Measurements from ENCODE around the gene SCGB3A1. TPM values are rescaled to one million over a fixed set of nuclear protein-coding genes. Genes with fewer than 3 reads are reported as not detected.

Gene SCGB3A1
- total and polyA plus RNA-seq, 9 of the 15 experiments (the other 6 are each of a cell fraction or from before 2014, with no cell fraction given) = 0.33 TPM; not detected in 8

DNA sequence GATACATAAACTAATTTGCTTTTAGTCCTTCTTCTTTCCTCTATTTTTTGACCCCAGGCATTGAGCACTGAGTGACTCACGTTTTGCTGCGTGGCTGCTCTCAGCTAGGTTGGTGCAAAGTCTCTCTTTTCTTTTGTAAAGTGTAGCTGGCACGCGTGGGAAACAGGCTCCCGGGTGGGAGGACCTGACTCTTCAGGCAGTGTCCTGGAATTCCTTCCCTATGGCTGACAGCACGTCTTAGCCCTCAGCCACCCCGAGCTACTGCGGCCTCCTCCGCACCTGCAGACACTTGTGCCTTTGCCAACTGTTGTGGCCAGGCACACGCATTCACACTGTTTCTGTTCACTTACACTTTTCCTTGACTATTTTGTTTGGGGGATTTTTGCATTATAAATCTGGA is 877 bp upstream of the SCGB3A1 start (continued):
- TF ChIP-seq NCOA6 (IDR thresholded peaks at IDR 0.05) (no peak), ZNF696 (CRISPR knock-in tag; conservative IDR thresholded peaks at IDR 0.05) (no peak), ZNF23 (CRISPR knock-in tag; IDR thresholded peaks at IDR 0.05) (no peak), CCAR2 (IDR thresholded peaks at IDR 0.05; ENCODE audit: low read depth, low read length) (no peak), CTBP1 (IDR thresholded peaks at IDR 0.05; ENCODE audit: borderline replicate concordance) (no peak), ZNF277 (CRISPR knock-in tag; IDR thresholded peaks at IDR 0.05; ENCODE audit: borderline replicate concordance) (no peak), MTA1 (IDR thresholded peaks at IDR 0.05; ENCODE audit: borderline replicate concordance) (no peak)

- FAIRE-seq = no peak
- H3K4me2 ChIP-seq (ENCODE audit: insufficient read depth, low read length) = no peak overlapping the region
- TF ChIP-seq NONO (IDR thresholded peaks at IDR 0.05; ENCODE audit: low read depth in 2 of 2, low read length in 1 of 2) = no peak
- TF ChIP-seq KLF1 (tag; IDR thresholded peaks at IDR 0.05) = no peak
- TF ChIP-seq FOXK1 (CRISPR knock-in tag; IDR thresholded peaks at IDR 0.05; ENCODE audit: borderline replicate concordance) = no peak
- no peak for TF ChIP-seq ZNF121 (CRISPR knock-in tag; conservative IDR thresholded peaks at IDR 0.05)
- no peak for TF ChIP-seq THRA (IDR thresholded peaks at IDR 0.05)
- no peak for TF ChIP-seq ILK (tag; IDR thresholded peaks at IDR 0.05; ENCODE audit: borderline replicate concordance, low read depth)
Measured at GRCh38 chr5:180590543-180591310, 572 bp downstream of the SCGB3A1 start.

More at GRCh38 chr5:180590543-180591310, 572 bp downstream of the SCGB3A1 start:
- Histone ChIP-seq H3K9ac (ENCODE audit: insufficient read depth in 1 of 2, low read depth in 2 of 2, low read length in 2 of 2) (no peak overlapping the region), H4K20me1 (replicated peaks; ENCODE audit: control insufficient read depth, insufficient read depth, low read length) (no peaks in the 10 kb centered on the region), H3K36me3 (ENCODE audit: control insufficient read depth, insufficient read depth, low read length) (no peaks in the 10 kb centered on the region), H2AFZ (ENCODE audit: low read depth, low read length) (no peak overlapping the region), H3K9me3 (replicated peaks; ENCODE audit: control insufficient read depth, insufficient read depth, low read depth, low read length) (no peaks in the 10 kb centered on the region), H3K27ac (ENCODE audit: extremely low read depth, low read depth, low read length) (no peak overlapping the region), H3K4me1 (replicated peaks in 1 of 2; ENCODE audit: control insufficient read depth in 2 of 2, insufficient read depth in 2 of 2, low read length in 2 of 2) (peaks cover 10 to 45% of the 10 kb centered on the region in 2 experiments; a peak in 4 of 5 replicates), H3K27me3 (ENCODE audit: control insufficient read depth in 2 of 2, insufficient read depth in 2 of 2, low read length in 2 of 2) (peaks cover 3 to 27% of the 10 kb centered on the region in 2 experiments; a peak in 3 of 5 replicates), H3K79me2 (ENCODE audit: control insufficient read depth, insufficient read depth, low read length) (no peaks in the 10 kb centered on the region), H3K9me1 (ENCODE audit: control insufficient read depth, insufficient read depth, low read length) (no peaks in the 10 kb centered on the region), H3K4me3 (no peak overlapping the region)
- POLR2A ChIA-PET = interaction anchor here (1.1 kb wide), 1 partner anchor 9 kb away, joined by 3 read pairs; no protein-coding TSS in a partner anchor
- intact Hi-C loops (cut with micrococcal nuclease) = no loop called here
- DNase-seq (ENCODE audit: extremely low read depth in 1 of 4, low spot score in 3 of 4) = no peak
- in situ Hi-C loops (cut with MboI) = no loop called here
- CTCF ChIA-PET (ENCODE audit: low intra/inter-chr PET ratio) = no interaction called here
- no peak for ATAC-seq
- no TSS peak for BruUV-seq (replicated peaks)
- WGBS (ENCODE audit: insufficient coverage, low coverage, missing lambda C conversion rate) = 37% methylated on average over 17 of the region's 63 CpGs
